Measurements from ENCODE around the gene FBN3. TPM values are rescaled to one million over a fixed set of nuclear protein-coding genes. Genes with fewer than 3 reads are reported as not detected.

Gene FBN3
- 0.04 and 2.9 TPM in 2 replicates for total RNA-seq

DNA sequence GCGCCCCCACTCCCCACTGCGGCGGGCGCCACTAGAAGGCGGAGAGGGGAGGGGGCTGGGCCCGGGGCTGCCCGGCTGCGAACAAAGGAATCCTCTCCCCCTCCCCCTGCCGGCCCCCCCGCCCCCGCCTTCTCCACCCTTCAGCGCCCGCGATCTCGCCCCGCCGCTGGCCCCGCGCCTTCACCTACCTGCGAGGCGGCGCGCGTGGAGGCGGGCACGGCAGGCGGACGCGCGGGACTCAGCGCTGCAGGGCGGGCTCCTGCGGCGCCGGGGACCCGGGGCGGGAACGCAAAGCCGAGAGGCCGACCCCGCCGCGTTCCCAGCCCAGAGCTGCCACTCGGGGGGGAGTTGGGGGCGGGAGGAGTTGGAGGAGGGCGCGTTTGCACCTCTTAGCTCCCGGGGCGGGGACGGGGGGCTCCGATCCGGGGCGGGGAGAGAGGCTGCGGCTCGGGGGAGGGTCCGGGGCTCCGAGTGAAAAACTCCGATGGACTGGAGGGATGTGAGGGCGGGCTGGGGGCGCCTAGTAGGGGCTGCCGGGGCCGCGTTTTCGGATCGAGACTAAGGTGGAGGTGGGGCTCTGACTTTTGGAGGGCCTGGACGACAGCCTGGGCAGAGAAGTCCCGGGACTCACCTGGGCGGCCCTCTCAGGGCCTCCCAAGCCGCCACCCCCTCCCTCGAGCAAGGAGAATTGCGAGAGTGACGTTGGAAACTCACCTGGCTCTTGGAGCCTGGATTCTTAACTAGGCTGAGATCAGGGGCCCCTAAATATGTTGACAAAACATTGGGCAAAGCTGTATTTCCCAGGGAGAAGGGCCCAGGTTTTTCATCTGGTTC lies at the start of gene FBN3:
Gene FBN3, minus strand, starts transcription at position 332 of the 834 bp plus-strand sequence. CDS start 2,112 bp downstream, outside the sequence.
- Histone ChIP-seq H3K36me3 (ENCODE audit: control insufficient read depth, insufficient read depth, low read length) (no peaks in the 10 kb centered on the region), H3K4me3 (ENCODE audit: low read depth, low read length) (no peak within 1 kb of the TSS), H3K27me3 (ENCODE audit: control insufficient read depth, insufficient read depth, low read length) (peaks cover 53% of the 10 kb centered on the region)
- DNase-seq (ENCODE audit: low read depth) = no peak
- TF ChIP-seq, protein P1, sequence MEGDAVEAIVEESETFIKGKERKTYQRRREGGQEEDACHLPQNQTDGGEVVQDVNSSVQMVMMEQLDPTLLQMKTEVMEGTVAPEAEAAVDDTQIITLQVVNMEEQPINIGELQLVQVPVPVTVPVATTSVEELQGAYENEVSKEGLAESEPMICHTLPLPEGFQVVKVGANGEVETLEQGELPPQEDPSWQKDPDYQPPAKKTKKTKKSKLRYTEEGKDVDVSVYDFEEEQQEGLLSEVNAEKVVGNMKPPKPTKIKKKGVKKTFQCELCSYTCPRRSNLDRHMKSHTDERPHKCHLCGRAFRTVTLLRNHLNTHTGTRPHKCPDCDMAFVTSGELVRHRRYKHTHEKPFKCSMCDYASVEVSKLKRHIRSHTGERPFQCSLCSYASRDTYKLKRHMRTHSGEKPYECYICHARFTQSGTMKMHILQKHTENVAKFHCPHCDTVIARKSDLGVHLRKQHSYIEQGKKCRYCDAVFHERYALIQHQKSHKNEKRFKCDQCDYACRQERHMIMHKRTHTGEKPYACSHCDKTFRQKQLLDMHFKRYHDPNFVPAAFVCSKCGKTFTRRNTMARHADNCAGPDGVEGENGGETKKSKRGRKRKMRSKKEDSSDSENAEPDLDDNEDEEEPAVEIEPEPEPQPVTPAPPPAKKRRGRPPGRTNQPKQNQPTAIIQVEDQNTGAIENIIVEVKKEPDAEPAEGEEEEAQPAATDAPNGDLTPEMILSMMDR (IDR thresholded peaks at IDR 0.05; ENCODE audit: insufficient read depth, low read length, poor library complexity, severe bottlenecking) = no peak

DNA sequence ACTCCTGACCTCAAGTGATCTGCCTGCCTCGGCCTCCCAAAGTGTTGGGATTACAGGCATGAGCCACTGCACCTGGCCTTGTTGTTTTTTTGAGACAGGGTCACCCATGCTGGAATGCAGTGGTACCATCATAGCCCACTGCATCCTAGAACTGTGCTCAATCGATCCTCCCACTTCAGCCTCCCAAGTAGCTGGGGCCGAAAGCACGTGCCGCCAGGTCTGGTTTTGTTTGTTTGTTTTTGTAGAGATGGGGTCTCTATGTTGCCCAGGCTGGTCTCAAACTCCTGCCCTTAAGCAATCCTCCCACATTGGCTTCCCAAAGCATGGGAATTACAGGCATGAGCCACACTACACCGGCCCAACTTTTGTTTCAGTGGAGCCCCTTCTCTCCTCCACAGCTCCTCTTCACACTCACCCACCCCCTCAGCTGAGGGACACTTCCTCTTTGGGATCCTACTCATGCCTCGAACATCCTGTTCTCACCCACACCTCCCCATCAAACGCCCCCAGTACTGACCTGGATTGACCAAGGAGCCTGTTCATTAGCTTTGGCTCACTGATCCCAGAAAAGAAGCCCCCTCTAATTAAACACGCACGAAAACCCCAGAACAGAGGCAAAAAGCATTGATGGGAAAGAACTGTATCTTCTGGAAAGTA lies 47.0 kb upstream of the FBN3 start:
- Histone ChIP-seq H3K36me3 (ENCODE audit: control insufficient read depth, insufficient read depth, low read length) (no peaks in the 10 kb centered on the region), H3K4me3 (ENCODE audit: low read depth, low read length) (no peak overlapping the region), H3K27me3 (ENCODE audit: control insufficient read depth, insufficient read depth, low read length) (no peaks in the 10 kb centered on the region)
- TF ChIP-seq, protein P1 (IDR thresholded peaks at IDR 0.05; ENCODE audit: insufficient read depth, low read length, poor library complexity, severe bottlenecking) = no peak
- DNase-seq (ENCODE audit: low read depth) = no peak

DNA sequence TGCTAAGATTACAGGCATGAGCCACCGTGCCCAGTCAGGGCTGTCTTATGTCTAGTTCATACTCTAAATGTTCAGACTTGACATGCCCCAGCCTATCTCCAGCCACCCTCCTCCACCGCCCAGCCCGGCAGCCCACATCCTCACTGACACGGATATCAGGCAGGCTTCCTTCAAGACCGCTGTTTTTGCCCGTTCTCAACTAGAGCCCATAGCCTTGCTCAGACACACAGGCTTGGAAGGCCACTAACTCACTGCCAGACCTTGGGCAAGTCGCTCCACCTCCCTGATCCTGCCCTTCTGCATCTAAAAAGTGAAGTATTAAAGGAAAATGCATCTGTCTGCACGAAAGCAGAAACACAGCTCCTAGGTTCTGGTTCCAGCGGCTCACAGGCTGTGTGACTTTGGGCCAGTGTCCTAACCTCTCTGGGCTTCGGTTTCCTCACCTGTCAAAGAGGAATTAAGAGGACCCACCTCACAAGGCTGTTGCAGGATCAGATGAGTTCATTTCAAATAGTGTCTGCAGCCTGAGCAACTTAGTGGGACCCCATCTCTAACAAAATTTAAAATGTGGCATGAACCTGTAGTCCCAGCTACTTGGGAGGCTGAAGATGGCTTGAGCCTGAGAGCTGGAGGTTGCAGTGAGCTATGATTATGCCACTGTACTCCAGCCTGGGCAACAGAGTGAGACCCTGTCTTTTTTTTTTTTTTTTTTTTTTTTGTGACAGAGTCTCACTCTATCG lies 45.3 kb upstream of the FBN3 start:
- H3K4me3 ChIP-seq (ENCODE audit: low read depth, low read length) = no peak overlapping the region
- no peak for DNase-seq (ENCODE audit: low read depth)
- H3K27me3 ChIP-seq (ENCODE audit: control insufficient read depth, insufficient read depth, low read length) = no peaks in the 10 kb centered on the region
- TF ChIP-seq, protein P1 (IDR thresholded peaks at IDR 0.05; ENCODE audit: insufficient read depth, low read length, poor library complexity, severe bottlenecking) = no peak
- H3K36me3 ChIP-seq (ENCODE audit: control insufficient read depth, insufficient read depth, low read length) = no peaks in the 10 kb centered on the region

- TF ChIP-seq, protein P1 (IDR thresholded peaks at IDR 0.05; ENCODE audit: insufficient read depth, low read length, poor library complexity, severe bottlenecking) = no peak
- DNase-seq (ENCODE audit: low read depth) = no peak
- Histone ChIP-seq H3K4me3 (ENCODE audit: low read depth, low read length) (no peak overlapping the region), H3K36me3 (ENCODE audit: control insufficient read depth, insufficient read depth, low read length) (no peaks in the 10 kb centered on the region), H3K27me3 (ENCODE audit: control insufficient read depth, insufficient read depth, low read length) (no peaks in the 10 kb centered on the region)
Observed at GRCh38 chr19:8192221-8192820, 42.9 kb upstream of the FBN3 start.

DNA sequence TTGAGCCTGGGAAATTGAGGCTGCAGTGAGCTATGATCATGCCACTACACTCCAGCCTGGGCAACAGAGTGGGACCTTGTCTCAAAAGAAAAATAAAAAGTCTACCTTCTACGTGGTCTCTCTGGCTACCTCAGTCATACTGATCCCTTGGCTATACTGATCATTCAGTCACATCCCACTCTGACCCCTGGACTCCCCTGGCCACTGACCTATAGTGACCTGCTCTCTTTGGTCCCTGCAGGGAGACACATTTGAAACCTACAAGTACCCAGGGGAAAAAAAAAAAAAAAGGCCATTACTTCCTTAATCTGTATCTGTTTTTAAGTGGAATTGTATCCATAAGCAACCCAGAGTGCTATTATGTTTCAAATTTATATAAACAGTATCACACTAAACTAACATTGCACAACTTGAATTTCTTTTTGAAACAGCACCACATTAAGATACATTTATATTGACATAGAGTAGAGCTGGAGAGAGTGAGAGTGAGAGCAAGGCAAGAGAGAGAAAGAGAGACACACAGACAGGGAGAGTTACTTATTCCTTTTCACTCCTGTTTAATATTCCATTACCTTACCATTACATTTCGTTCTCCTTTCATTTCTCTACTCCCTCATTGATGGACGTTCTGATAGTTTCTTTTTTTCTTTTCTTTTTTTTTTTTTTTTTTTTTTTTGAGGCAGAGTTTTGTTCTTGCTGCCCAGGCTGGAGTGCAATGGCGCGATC lies 36.1 kb upstream of the FBN3 start:
- TF ChIP-seq, protein P1 (IDR thresholded peaks at IDR 0.05; ENCODE audit: insufficient read depth, low read length, poor library complexity, severe bottlenecking) = no peak
- Histone ChIP-seq H3K27me3 (ENCODE audit: control insufficient read depth, insufficient read depth, low read length) (no peaks in the 10 kb centered on the region), H3K4me3 (ENCODE audit: low read depth, low read length) (no peak overlapping the region), H3K36me3 (ENCODE audit: control insufficient read depth, insufficient read depth, low read length) (no peaks in the 10 kb centered on the region)
- no peak for DNase-seq (ENCODE audit: low read depth)

Measured in kidney epithelial cell (primary cell).